GM18519 (cell line): ENCODE results near the gene NELFB.

ENCODE experiments used
- ATAC-seq: cut with Tn5 transposase; IDR thresholded peaks from one replicate; pipeline ENCODE4 v1.9.1; 2021; ENCODE audit warnings: mild to moderate bottlenecking, moderate library complexity; ENCODE audit not compliant: unreplicated experiment, low FRiP score

Gene NELFB

DNA sequence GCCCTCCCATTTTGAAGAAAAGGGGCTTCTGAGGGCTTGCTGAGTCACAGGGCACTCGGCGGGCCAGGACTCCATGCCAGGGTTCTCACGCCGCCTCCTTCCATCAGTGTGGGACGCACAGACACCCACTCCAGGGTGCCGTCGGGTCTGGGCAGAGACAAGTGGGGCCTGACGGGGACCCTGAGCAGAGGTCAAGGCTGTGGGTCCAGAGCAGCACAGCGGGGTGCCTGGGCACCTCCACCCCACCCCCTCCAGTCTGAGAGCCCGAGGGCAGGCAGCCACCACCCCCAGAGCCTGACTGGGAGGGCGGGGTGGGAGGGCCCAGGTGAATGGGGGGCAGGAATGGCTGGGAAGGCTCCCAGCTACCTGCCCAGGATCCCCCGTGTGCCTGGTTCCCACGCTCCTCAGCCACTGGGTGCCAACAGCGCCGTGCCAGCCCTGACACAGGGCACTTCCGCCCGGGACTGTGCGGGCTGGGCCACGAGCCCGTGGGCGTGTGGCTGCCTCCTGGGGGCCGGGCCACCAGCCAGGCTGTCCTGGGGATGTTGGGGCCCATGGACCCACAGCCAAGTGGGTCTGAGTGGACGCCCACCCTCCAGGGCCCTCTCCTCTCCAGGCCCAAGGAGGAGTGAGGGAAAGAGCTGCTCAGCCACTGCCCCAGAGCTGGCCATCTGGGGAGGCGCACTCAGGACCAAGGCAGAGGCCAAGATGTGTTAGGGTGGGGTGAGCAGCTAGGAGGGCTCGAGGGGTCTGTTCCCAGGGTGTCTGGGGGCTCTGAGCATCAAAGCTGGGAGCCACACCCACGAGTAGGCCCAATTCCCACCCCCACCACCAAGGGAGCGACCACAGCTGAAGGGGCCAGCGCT is 57.1 kb downstream of the NELFB start:
- no peak for ATAC-seq

DNA sequence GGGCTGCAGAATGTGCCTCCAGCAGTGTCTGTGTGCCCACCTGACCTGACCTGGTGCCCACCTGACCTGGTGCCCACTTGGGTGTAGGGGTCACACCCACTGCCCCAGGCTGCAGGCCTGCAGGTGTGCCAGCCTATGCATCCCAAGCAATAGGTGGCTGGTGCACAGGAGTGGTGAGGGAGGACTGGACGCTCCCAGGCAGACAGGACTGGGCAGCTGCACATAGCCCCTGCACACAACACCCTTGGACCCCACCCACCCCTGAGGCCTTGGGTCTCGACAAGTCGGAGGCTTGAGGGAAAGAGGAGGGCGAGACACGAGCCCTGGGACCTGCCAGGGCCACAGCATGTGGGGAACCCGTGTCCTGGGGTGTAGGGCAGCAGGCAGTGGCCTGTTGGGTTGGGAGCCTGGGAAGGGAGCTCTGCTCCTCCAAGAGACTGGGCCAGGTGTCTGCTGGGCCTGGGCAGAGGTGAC is 57.8 kb downstream of the NELFB start:
- ATAC-seq: no peak

DNA sequence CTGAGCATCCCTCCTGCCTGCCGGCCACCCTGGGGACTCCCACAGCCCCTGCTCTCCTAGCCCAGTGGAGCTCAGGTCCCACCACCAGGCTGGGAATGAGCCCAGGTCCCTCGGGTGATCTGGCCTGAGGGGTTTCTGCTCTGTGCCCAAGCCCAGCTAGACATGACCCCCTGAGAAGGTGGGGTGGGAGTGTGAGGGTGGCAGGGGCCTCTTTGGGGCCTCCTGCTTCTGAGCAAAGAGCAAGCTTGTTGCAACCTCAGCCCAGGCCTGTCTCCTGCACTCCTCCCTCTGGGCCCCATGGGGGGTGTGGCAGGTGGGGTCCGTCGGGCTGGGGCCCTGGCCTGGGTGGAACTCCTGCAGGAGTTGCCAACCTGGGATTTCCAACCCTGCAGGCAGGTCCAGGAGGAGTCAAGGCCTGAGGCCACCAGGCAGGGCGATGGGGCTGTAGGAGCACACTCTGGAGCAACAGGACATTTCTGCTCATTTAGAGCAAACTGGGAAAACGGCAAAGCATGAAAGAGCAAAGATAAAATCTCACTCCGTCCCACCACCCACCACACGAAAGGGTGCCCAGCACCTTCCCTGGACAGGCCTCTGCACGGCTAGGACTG is 58.3 kb downstream of the NELFB start:
- ATAC-seq: no peak

DNA sequence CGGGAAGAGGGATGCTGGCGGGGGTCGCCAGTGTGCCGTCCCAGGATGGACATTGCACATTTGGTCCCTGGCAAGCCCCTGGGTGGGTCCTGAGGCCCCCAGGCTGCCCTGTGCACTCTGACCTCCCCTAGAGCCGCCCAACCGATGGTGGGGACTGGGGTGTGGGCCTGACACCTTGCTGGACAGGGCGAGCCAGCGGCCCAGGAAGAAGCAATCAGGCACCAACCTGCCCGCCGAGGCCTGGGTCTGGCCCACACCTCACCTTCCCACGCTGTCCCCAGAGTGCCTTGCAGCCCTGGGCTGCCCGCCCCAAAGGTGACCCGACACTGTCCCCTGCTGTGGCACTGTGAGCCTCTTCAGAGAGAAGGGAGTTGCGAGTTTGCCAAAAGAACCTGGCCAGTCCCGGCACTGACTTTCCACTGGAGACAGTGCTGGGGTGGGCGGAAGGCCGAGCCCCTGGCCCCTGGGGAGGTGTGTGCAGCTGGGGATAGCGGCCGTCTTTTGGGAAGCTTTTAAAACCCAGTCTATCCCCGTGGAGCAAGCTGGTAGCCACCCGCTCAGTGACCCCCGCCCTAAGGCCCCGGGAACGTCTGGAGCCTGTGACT is 58.9 kb downstream of the NELFB start:
- ATAC-seq: no peak

DNA sequence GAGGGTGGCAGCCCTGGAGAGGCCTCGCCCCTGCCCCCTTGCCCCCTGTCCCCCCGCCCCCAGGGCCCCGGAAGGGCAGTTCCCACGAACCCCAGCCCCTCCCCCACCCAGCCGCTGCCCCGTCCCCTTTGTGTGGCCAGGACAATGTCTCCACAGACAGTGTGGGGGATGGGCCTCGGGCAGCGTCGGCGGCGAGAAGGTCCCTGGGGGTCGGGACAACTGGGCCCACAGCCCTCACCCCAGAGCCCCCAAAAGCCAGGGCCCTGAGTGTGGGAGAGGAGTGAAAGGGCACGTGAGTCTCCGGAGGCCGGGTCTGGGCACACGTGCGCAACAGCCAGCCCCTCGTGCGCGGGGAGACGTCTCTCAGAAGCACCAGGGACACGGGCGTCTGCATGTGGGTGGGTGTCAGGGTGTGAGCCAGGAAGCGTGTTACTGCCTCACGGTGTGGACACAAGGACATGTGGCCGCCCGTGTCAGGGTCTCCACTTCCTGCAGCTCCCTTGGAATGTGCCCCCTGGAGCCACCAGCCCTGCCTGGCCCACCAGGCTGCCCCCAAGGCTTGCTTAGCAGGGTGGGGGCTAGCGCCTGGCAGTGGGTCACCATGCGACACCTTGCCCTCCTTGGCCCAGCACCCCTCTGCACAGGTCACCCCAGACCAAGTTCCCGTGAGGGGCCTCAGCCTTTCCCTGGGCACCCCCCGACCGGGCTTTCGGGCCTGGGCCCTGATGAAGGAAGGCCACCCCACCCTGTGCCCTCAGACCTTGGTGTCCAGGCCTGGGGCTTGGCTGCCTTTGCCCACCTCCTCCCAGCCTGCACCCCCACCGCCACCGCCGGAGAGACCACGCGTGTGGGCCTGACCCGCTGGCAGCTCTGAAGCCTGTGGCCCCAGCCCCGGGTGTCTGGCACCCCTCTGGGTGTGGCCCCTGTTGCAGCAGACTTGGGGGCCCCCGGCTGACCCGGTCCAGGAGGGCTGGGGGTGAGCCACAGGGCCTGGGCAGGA is 59.7 kb downstream of the NELFB start:
- ATAC-seq: no peak

DNA sequence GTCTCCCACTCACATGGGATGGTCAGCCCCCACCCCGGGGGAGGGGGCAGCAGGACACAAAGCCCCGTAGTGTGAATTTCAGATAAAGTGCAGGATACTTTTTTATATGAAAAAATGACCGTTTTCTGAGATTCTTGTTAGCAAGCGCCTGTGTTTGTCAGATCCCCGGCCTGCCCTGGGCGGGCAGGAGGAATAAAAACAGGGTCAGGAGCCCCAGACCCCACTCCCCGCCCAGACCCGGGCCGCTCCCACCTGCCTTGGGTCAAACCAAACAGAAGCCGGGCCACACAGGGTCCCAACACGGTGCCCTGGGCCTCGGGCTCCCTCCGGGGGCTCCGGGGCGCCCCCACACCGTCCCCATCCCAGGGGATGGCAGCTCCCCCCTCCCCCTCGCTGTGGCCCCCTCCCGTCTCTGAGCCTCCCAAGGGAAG is 60.5 kb downstream of the NELFB start:
- no peak for ATAC-seq

DNA sequence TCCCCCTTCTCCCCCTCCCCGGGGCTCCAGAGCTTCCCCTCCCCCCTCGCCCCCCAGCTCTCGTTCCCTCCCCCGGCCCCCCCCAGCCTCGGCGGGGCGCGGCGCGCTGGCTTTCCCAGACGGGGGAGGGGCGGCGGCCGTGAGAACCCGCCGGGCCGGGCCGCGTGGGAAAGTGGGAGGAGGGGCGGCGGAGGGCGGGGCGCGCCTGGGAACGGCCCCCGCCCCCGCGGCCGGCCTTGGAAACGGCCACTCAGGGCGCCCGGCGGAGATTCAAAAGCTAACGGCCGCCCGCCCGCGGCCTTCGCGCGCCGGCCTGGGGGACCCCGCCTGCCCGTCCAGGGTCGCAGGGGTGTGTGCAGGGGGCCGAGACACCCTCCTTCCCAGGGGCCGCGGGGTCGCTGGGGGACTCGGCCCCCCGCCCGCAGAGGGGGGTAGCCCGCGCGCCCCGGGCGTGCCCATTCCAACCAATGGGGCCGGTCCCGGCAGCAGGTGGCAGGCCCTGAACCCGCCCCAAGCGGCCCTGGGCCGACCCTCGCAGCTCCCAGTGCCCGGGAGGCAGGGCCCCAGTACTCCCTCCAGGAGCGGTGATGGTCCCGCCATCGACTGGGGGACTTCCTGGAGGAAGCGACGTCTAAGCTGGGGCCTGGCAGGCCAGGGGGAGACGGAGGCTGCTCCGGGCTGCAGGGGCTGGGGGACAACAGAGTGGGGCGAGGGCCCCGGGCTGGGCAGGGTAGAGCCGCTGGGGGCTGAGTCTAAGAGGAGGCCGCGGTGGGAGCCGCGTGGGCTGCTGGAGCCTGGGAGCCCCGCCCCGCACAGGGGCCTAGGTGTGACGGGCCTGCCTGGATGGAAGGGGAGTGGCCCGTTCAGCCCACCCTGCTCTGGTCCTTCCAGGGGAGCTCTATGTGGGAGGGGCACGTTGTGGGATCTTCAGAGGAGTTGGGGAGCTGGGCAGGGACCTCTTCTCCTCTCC is 61.2 kb downstream of the NELFB start:
- ATAC-seq: no peak

DNA sequence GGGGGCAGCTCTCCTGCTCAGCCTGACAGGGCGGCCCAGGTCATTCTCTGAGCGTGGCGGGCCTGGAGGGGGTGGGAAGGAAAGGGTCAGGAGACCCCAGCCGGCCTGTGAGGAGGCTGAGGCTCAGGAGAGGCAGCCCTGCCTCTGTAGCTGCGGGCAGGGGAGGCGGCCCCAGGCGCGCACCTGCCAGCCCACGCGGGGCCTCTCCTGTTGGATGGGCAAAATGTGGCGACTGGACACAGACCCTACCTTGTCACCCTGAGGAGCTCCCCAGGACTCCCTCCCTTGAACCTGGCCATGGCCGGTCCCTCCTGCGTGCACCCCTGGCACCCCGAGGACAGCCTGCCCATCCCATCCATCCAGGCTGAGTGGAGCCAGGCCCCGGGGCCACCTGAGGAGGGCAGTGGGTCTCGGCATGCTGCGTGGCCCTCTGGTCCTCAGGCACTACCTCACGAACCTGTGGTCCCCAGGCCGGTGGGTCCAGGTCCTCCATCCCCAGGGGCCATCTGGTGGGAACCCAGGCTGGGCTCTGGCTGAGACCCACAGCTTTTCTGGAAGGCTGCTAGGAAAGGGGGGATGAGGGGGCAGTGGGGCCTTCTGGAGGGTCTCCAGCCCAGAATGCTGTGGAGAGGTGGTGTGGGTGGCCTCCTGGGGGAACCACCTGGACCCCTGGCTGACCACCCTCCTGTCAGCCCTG is 62.0 kb downstream of the NELFB start:
- ATAC-seq: no peak

DNA sequence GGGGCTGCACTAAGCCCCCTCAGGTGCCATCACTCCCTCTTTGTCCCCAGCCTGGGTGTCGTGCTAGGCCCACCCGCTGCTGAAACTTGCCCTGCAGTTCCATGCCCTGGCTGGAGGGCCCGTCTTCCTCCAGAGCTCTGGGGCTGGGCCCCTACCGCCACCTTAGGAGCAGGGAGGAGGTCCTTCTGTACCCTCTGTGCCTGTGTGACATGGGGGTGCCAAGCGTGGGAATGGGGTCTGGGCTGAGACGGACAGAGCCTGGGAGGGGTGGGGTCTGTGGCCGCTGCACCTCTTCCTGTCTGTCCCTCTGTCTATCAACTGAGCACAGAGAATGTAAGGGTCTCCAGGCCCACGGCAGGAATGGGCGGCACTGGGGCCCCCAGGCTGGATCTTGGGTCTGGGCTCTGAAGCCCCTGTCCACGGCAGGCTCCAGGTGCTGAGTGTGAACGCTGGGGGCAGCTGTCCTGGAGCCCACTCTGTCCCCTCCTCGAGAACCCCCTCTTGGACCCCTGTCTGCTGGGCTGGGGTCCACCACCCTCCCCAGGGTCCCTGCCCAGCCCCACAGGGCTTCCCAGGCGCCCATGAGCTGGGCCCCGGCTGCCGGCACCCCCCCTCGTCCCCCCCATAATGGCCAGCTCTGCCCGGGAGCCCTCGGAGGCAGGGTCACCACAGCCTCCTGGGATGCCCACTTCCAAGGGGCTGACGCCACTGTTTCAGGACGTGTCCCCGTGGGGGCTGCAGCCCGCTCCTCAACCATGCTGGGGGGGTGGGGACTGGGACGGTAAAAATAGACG is 62.8 kb downstream of the NELFB start:
- ATAC-seq: no peak

DNA sequence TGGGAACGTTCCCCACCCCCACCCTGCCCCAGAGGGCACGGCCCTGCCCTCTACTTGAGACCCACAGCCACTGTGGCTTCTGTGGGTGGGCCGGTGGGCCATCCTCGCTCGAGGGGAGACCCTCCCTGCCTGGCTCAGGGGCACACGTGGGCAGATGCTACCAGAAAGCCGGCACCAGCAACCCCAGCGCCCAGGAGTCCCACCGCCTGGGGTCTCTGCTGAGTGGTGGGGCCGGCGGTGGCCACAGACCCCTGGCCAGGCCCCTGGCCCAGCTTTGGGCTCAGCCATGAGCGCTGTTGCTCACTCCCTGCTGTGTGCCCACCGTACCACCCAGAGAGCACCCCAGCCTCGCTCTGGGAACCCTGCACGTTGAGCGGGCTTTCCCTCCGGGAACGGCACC is 63.5 kb downstream of the NELFB start:
- no peak for ATAC-seq

DNA sequence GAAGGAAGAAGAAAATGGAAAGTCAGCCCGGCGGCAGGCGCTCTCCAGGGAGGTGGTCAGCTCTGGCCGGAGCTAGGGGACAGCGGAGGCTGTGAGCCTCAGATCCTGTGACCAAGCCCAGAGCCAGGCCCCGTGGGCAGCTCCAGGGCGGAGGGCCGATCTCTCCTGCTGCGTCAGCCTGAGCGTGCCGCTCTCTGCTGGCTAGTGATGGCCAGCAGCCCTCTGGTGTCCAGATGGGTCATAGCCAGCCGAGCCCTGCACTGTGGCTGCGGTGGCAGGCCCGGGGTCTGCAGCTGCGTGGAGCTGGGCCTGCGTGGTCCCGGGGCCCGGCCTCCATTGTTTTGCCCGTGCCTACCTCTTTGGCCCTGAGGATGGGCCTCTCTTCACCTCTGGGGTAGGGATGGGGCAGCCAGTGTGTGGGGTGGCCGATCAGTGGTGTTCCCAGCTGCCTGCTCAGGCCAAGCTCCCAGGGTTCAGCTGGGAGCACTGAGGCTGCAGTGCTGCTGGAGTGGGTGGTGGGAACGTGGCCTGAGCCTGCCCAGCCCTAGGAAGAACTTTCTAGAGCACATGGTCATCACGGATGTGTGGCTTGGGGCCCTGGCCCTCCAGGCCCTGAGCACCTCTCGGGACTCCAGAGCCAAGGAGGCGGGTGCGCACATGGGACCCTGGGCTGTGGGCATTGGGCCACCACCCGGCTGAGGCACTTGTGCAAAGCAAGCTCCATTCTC is 64.0 kb downstream of the NELFB start:
- ATAC-seq: no peak

DNA sequence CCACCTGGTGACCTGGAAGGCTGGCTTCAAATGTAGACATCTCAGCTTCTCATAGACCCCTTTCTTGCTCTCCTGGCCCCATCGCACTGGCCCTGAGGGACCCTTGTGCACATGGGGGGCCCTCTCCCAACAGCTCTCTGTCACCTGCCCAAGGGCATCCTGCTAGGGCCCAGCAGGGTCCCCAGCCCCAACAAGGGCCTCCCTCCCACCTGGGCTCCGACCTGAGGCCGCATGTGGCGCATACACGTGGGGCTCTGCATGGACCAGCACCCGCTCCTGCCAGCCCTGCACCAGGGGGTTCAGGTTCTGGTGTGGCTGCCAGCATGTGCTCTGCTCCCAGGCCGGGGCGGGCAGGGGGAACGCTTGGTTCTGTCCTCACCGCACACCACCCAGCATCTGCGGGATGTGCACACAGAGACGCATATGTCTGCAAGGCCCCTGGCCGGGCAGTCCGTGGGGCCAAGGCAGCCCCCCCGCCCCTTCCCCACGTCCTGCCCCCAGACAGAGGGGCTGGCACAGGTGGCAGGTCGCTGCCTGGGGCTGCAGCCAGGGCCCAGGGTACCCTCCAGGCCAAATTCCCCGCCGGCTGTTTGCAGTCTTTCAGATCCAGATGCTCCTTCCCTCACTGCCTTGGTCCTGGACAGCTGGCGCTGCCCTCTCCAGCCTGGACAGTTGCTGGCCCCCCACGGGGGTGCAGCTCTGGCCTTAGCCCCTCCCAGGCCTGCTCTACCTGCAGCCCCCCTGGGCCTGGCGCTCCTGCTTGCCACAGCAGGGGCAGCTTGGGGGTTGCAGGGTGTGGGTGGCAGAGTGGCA is 64.8 kb downstream of the NELFB start:
- no peak for ATAC-seq

DNA sequence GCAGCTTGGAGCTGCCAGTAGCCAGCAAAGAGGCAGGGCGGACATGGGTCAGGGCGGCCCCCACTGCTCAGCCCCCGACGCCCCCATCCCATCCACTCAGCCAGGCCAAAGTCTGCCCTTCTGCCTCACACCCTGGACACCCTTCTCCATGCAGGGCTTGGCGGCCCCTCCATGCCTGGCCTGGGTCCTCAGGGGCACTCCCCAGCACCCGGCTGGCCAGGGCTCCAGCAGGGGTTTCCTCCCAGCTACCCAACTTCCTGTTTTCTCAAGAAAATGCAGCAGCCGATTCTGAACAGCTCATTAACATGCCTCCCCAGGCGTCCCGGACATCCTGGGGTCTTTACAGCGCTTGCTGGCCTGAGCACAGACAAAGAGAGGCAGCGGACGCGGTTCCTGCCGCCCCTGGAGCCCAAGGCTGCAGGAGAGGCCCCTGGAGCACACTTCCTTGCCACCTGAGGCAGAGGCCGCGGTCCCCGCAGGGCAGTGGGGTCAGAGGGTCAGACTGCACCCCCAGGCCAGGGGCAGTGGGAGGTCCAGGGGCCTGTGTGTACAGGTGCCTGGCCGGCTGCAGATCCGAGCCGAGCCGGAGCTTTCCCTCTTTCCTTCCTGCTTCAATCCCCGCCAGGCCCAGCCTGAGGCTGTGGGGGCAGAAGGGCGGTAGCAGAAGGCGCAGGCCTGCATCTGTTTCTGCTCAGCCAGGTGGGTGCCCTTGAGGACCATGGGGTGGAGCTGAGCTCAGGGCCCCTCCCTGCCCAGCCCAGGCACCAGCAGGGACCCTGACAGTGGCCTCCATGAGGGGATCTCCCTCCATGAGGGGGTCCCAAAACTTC is 65.6 kb downstream of the NELFB start:
- no peak for ATAC-seq

DNA sequence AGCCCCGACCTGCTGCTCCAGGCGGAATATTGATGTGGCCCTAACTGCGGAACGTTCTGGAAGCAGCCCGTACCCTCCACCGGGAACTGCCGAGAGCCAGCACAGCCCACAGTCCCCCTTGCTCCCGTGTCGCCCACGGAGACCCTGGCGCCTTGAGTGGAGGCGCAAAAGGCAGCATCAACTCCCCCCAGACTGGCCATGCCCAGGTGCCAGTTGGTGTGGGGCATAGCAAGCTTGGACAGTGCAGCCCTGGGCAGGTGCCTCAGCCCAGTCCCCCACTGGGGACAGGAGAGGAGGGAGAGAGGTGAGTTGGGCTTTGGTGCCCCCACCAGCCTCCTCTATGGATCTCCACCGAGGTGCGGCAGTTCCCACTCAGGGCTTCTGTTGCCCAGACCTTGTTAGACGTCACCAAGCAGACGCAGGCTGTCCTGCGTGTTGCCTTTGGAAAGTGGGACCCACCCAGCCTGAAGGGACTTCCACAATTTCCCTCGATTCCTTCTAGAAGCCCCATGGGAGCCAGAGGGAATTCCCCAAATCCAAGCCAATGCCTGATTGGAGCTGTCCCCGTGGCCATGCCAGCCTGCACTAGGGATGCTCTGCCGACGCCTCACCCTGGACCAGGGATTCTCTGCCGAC is 66.7 kb downstream of the NELFB start:
- no peak for ATAC-seq
